Stromal cell of bone marrow (primary cell): ENCODE results near the gene RUNX2.

ENCODE experiments used
- DNase-seq: peaks from one replicate; pipeline ENCODE4 v3.0.0-alpha.2; 2012; ENCODE audit warnings: low read depth

RUNX2 gene

GRCh38 chr6:45415315-45415714 lies 87.2 kb downstream of the RUNX2 start:
- no peak for DNase-seq

GRCh38 chr6:45415788-45416518 lies 87.8 kb downstream of the RUNX2 start:
- no peak for DNase-seq

GRCh38 chr6:45416700-45417099 lies 88.6 kb downstream of the RUNX2 start:
- no peak for DNase-seq

- no peak for DNase-seq
Measured at GRCh38 chr6:45417436-45417835, 89.3 kb downstream of the RUNX2 start.

GRCh38 chr6:45419571-45420082 lies 91.5 kb downstream of the RUNX2 start:
- no peak for DNase-seq

GRCh38 chr6:45420083-45420908 lies 92.2 kb downstream of the RUNX2 start:
- peak; percentile 52 for DNase-seq

GRCh38 chr6:45420909-45421708 lies 93.0 kb downstream of the RUNX2 start:
- DNase-seq: no peak

- peak; percentile 38 for DNase-seq
Measured at GRCh38 chr6:45421709-45422502, 93.8 kb downstream of the RUNX2 start.

GRCh38 chr6:45422503-45423110 lies 94.5 kb downstream of the RUNX2 start:
- DNase-seq: no peak

- no peak for DNase-seq
Measured at GRCh38 chr6:45423111-45423823, 95.1 kb downstream of the RUNX2 start.

GRCh38 chr6:45423824-45424450 lies 95.8 kb downstream of the RUNX2 start:
- no peak for DNase-seq

- no peak for DNase-seq
Measured at GRCh38 chr6:45424451-45424861, 96.3 kb downstream of the RUNX2 start.

GRCh38 chr6:45426251-45426650 lies 98.1 kb downstream of the RUNX2 start:
- DNase-seq: no peak

- no peak for DNase-seq
Measured at GRCh38 chr6:45427726-45428125, 99.6 kb downstream of the RUNX2 start.

- no peak for DNase-seq
Measured at GRCh38 chr6:45428727-45429126, 100.6 kb downstream of the RUNX2 start.

GRCh38 chr6:45430590-45431202 lies 102.6 kb downstream of the RUNX2 start:
- DNase-seq: no peak

GRCh38 chr6:45431317-45432065 lies 103.4 kb downstream of the RUNX2 start:
- DNase-seq: no peak

- DNase-seq: no peak
Measured at GRCh38 chr6:45432977-45433376, 104.8 kb downstream of the RUNX2 start.
